Measurements from ENCODE around the gene PRKAG3.

Gene PRKAG3

GRCh38 chr2:218812861-218813260 is 18.7 kb downstream of the PRKAG3 start:
- no peak for DNase-seq

GRCh38 chr2:218812096-218812815 is 19.3 kb downstream of the PRKAG3 start:
- DNase-seq, result no peak

- DNase-seq, result no peak
Observed at GRCh38 chr2:218811382-218811781, 20.2 kb downstream of the PRKAG3 start.

- no peak for DNase-seq
Observed at GRCh38 chr2:218810256-218810655, 21.3 kb downstream of the PRKAG3 start.

- no peak for DNase-seq
Observed at GRCh38 chr2:218809515-218809914, 22.1 kb downstream of the PRKAG3 start.

- DNase-seq, result no peak
Observed at GRCh38 chr2:218807626-218808025, 24.0 kb downstream of the PRKAG3 start.

GRCh38 chr2:218806346-218806978 is 25.1 kb downstream of the PRKAG3 start:
- peak; percentile 58 for DNase-seq

- DNase-seq, result no peak
Observed at GRCh38 chr2:218805627-218806026, 26.0 kb downstream of the PRKAG3 start.

- DNase-seq, result no peak
Observed at GRCh38 chr2:218804817-218805216, 26.8 kb downstream of the PRKAG3 start.

GRCh38 chr2:218802386-218802994 is 29.1 kb downstream of the PRKAG3 start:
- DNase-seq, result no peak

GRCh38 chr2:218799990-218800389 is 31.6 kb downstream of the PRKAG3 start:
- no peak for DNase-seq

- DNase-seq, result peak; percentile 64
Observed at GRCh38 chr2:218798767-218799504, 32.7 kb downstream of the PRKAG3 start.

GRCh38 chr2:218796691-218797090 is 34.9 kb downstream of the PRKAG3 start:
- no peak for DNase-seq

- DNase-seq, result no peak
Observed at GRCh38 chr2:218792433-218792832, 39.2 kb downstream of the PRKAG3 start.

- no peak for DNase-seq
Observed at GRCh38 chr2:218788529-218789255, 42.9 kb downstream of the PRKAG3 start.

- no peak for DNase-seq
Observed at GRCh38 chr2:218786133-218786532, 45.5 kb downstream of the PRKAG3 start.

- DNase-seq, result no peak
Observed at GRCh38 chr2:218785103-218785502, 46.5 kb downstream of the PRKAG3 start.

GRCh38 chr2:218783688-218784087 is 47.9 kb downstream of the PRKAG3 start:
- no peak for DNase-seq

- no peak for DNase-seq
Observed at GRCh38 chr2:218782528-218782844, 49.1 kb downstream of the PRKAG3 start.

GRCh38 chr2:218781691-218782527 is 49.7 kb downstream of the PRKAG3 start, which contains the start of gene CYP27A1:
TSS of gene CYP27A1 (plus strand) at chr2:218782147. CDS start at chr2:218782183, 36 bp downstream.
- DNase-seq, result no peak

GRCh38 chr2:218780851-218781690 is 50.5 kb downstream of the PRKAG3 start:
- peak; percentile 15 for DNase-seq

Data from hematopoietic multipotent progenitor cell treated with erythropoietin and hydrocortisone succinate and interleukin-3 and kit ligand, for 6 days (in vitro differentiated cells).